C4-2B (cell line): ENCODE results near the gene PTN.

Source experiments
- CTCF ChIP-seq: fragments of 450-650 bp; conservative IDR thresholded peaks from 2 replicates; pipeline ENCODE4 v1.5.1; 2017; ENCODE audit warnings: mild to moderate bottlenecking
- ZFX ChIP-seq: fragments of 450-650 bp; IDR thresholded peaks from 2 replicates; pipeline ENCODE4 v1.6.1; 2017

GRCh38 chr7:137242616-137243015 lies 100.9 kb downstream of the PTN start:
- TF ChIP-seq CTCF (no peak), ZFX (no peak)
